ENCODE results near the gene STIM2.
A peak's percentile ranks its signal among the peaks of the same experiment; 100 is the strongest.
"Not testable (repeated sequence)": the region's sequence is repeated elsewhere in the genome, so short reads cannot be mapped to it uniquely, and the experiment has no call there.

Gene STIM2

GRCh38 chr4:26964512-26964911 is 103.9 kb downstream of the STIM2 start:
- H3K4me3 Mint-ChIP-seq, result no peak overlapping the region
- no peaks in the 10 kb centered on the region for H3K9me3 Mint-ChIP-seq
- H3K27me3 Mint-ChIP-seq, result no peaks in the 10 kb centered on the region
- ATAC-seq (no peak), DNase-seq (no peak)
- H3K27ac Mint-ChIP-seq, result peak overlapping the region in 1 of 2 donors; percentile 47
- peaks cover 63% of the 10 kb centered on the region for H3K4me1 Mint-ChIP-seq

DNA sequence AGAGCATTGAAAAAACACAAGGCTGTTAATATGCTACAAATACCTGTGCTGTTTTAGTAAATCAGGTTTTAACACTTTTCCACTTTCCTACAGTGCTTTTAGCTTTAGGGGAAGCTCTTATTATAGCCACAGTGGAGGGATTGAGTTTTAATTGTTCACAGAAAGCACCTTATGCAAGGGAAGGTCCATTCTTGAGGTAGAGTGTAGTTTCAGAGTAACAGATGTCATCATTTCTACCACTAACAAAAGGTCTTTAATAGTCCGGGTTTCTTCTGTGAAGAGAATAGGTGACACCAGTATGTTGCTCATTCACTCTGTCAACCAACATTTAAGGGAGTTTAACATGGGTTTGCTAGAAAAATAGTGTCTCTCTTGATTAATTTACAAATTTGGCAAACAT is 104.4 kb downstream of the STIM2 start:
- Mint-ChIP-seq H3K27me3 (no peaks in the 10 kb centered on the region), H3K27ac (no peak overlapping the region), H3K4me3 (no peak overlapping the region), H3K9me3 (no peaks in the 10 kb centered on the region), H3K4me1 (peaks cover 59% of the 10 kb centered on the region)
- peak; percentile 31 for ATAC-seq
- no peak for DNase-seq

GRCh38 chr4:26975464-26976181 is 115.0 kb downstream of the STIM2 start:
- H3K27me3 Mint-ChIP-seq, ATAC-seq, DNase-seq, H3K9me3 Mint-ChIP-seq, H3K27ac Mint-ChIP-seq: not testable (repeated sequence)
- Mint-ChIP-seq H3K4me3 (peak overlapping the region in 1 of 2 donors; percentile 7), H3K4me1 (peaks cover 71% of the 10 kb centered on the region)

GRCh38 chr4:26978387-26979053 is 117.9 kb downstream of the STIM2 start:
- ATAC-seq (no peak), DNase-seq (no peak)
- H3K27ac Mint-ChIP-seq, result no peak overlapping the region
- no peak overlapping the region for H3K4me3 Mint-ChIP-seq
- no peaks in the 10 kb centered on the region for H3K27me3 Mint-ChIP-seq
- peaks cover 54% of the 10 kb centered on the region for H3K4me1 Mint-ChIP-seq
- peaks cover 0 to 4% of the 10 kb centered on the region in 2 donors for H3K9me3 Mint-ChIP-seq

GRCh38 chr4:26984896-26985295 is 124.3 kb downstream of the STIM2 start:
- no peaks in the 10 kb centered on the region for H3K9me3 Mint-ChIP-seq
- ATAC-seq (no peak), DNase-seq (no peak)
- peaks cover 36% of the 10 kb centered on the region for H3K4me1 Mint-ChIP-seq
- H3K4me3 Mint-ChIP-seq, result no peak overlapping the region
- no peak overlapping the region for H3K27ac Mint-ChIP-seq
- no peaks in the 10 kb centered on the region for H3K27me3 Mint-ChIP-seq

DNA sequence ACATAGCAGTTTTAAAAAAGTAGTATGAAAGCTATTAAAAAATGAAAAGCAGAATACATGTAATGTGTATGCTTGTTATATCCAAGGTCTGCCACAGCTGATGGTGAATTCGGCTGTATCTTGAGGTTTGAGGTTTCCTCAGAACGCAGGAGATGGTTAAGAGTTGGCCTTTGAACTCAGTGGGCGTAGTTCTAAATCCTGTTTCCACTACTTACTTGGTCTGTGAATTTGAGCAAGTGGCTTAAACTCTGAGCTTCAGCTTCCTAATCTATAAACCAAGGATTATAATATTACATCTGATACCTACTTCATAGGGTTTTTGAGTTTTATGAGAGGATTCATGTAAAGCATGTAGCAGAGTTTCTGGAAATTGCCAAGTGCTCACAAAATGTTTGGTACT is 125.2 kb downstream of the STIM2 start:
- no peak overlapping the region for H3K27ac Mint-ChIP-seq
- peak; percentile 23 to 46 for DNase-seq
- peak; percentile 98 for ATAC-seq
- H3K4me1 Mint-ChIP-seq, result peaks cover 41% of the 10 kb centered on the region
- no peak overlapping the region for H3K4me3 Mint-ChIP-seq
- no peaks in the 10 kb centered on the region for H3K27me3 Mint-ChIP-seq
- peaks cover 0 to under 1% of the 10 kb centered on the region in 2 donors for H3K9me3 Mint-ChIP-seq

DNA sequence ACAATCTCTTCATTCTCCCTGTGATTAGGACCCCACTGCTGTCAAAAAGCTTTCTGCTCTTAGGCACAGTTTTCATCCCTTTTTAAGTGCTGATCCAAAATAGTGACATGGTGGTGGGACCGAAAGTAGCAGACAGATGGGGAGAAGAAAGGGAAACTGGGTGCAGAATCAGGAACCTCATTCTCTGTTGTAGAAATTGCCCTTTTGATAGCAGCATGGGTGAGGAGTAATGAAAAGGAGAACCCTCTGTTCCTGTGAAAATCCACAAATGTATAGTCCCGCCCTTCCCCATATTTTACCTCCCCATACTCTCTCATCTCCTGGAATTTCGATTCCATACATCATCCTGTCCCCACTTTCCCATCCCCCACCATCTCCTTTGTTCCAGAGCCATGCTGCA is 126.5 kb downstream of the STIM2 start:
- peaks cover 41% of the 10 kb centered on the region for H3K4me1 Mint-ChIP-seq

GRCh38 chr4:26991057-26991456 is 130.4 kb downstream of the STIM2 start:
- Mint-ChIP-seq H3K4me1 (peaks cover 23% of the 10 kb centered on the region), H3K27ac (no peak overlapping the region), H3K27me3 (no peaks in the 10 kb centered on the region), H3K9me3 (peaks cover 0 to 5% of the 10 kb centered on the region in 2 donors), H3K4me3 (no peak overlapping the region)
- no peak for DNase-seq
- ATAC-seq, result no peak

More for the DNA sequence above, 126.5 kb downstream of the STIM2 start:
- Mint-ChIP-seq H3K9me3 (peaks cover 0 to 5% of the 10 kb centered on the region in 2 donors), H3K27ac (peak overlapping the region; percentile 45 to 55), H3K4me3 (peak overlapping the region in 1 of 2 donors; percentile 15), H3K27me3 (no peaks in the 10 kb centered on the region)
- DNase-seq, result no peak
- ATAC-seq, result no peak

- peaks cover 7% of the 10 kb centered on the region for H3K4me1 Mint-ChIP-seq
- ATAC-seq, result peak; percentile 78
- H3K27me3 Mint-ChIP-seq, result no peaks in the 10 kb centered on the region
- no peak overlapping the region for H3K27ac Mint-ChIP-seq
- H3K4me3 Mint-ChIP-seq, result no peak overlapping the region
- H3K9me3 Mint-ChIP-seq, result peaks cover 0 to 5% of the 10 kb centered on the region in 2 donors
- DNase-seq, result no peak
Observed at GRCh38 chr4:26992657-26993361, 132.2 kb downstream of the STIM2 start.

DNA sequence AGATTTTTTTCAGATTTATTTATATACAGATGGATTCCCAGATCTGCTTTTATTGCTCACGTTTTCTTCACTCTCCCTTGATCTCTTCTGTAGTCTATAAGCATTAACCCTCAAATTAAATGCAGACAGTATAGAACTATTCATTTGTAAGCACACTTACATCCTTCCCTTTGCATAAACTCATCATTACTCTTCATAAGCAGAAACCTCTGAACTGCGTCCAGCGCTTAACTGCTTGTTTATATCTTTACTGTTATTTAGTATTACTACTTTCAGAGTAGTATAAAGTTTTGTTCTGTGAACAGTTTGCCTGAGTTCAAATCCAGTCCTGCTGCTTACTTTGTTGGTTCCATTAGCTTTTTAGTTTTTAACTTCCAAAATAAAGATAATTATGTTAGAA is 132.9 kb downstream of the STIM2 start:
- Mint-ChIP-seq H3K9me3 (peaks cover 0 to 5% of the 10 kb centered on the region in 2 donors), H3K27ac (no peak overlapping the region), H3K27me3 (no peaks in the 10 kb centered on the region), H3K4me3 (no peak overlapping the region), H3K4me1 (peaks cover 5% of the 10 kb centered on the region)
- ATAC-seq (no peak), DNase-seq (no peak)

DNA sequence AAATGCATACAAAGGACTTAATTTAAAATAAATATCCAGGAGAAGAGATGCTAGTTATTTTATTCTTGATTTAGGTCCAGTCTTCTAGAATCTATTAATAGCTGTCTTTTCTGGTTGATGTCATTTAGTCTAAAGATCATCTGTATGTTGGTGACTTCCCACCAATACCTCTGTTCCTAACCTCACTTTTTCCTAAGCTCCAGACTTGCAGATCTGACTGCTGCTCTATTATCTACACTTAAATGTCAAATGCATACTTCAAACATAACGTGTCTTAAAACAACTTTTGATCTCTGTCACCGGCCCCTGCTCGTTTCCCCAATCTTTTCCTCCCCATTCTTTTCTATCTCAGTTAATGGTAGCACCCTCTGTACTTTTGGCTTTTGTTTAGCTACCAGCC is 133.3 kb downstream of the STIM2 start:
- Mint-ChIP-seq H3K27ac (no peak overlapping the region), H3K4me1 (peaks cover 5% of the 10 kb centered on the region), H3K4me3 (no peak overlapping the region), H3K27me3 (no peaks in the 10 kb centered on the region), H3K9me3 (peaks cover 0 to 5% of the 10 kb centered on the region in 2 donors)
- no peak for DNase-seq
- ATAC-seq, result peak; percentile 59

DNA sequence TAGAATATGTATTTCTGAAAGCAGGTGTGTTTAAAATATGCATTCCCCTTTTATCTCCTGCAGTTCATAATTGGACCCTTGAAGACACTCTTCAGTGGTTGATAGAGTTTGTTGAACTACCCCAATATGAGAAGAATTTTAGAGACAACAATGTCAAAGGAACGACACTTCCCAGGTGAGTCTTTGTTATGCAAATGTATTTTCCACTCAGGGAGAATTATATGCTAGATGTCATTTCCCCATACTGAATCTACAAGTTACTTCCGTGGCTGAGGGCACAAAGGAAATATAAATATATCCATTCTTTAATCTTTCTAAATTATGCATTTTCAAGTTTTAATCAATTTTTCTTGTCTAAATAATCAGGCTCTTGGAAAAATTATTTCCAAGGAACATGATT is 134.7 kb downstream of the STIM2 start:
- DNase-seq, result no peak
- no peak for ATAC-seq
- H3K27me3 Mint-ChIP-seq, result no peaks in the 10 kb centered on the region
- H3K4me1 Mint-ChIP-seq, result peaks cover 4% of the 10 kb centered on the region
- H3K9me3 Mint-ChIP-seq, result peaks cover 0 to 5% of the 10 kb centered on the region in 2 donors
- peak overlapping the region in 1 of 2 donors; percentile 55 for H3K27ac Mint-ChIP-seq
- H3K4me3 Mint-ChIP-seq, result peak overlapping the region in 1 of 2 donors; percentile 40

- DNase-seq (no peak), ATAC-seq (no peak)
- H3K4me1 Mint-ChIP-seq, result peaks cover 4% of the 10 kb centered on the region
- H3K9me3 Mint-ChIP-seq, result no peaks in the 10 kb centered on the region
- H3K27me3 Mint-ChIP-seq, result no peaks in the 10 kb centered on the region
- peak overlapping the region in 1 of 2 donors; percentile 18 for H3K4me3 Mint-ChIP-seq
- peak overlapping the region in 1 of 2 donors; percentile 44 for H3K27ac Mint-ChIP-seq
Observed at GRCh38 chr4:26996745-26997144, 136.1 kb downstream of the STIM2 start.

GRCh38 chr4:26999689-27000088 is 139.0 kb downstream of the STIM2 start:
- no peak for DNase-seq
- H3K27ac Mint-ChIP-seq, result peak overlapping the region in 1 of 2 donors; percentile 37
- ATAC-seq, result no peak
- peaks cover 30% of the 10 kb centered on the region for H3K4me1 Mint-ChIP-seq
- H3K9me3 Mint-ChIP-seq, result no peaks in the 10 kb centered on the region
- H3K4me3 Mint-ChIP-seq, result no peak overlapping the region
- H3K27me3 Mint-ChIP-seq, result no peaks in the 10 kb centered on the region

GRCh38 chr4:27000122-27000521 is 139.5 kb downstream of the STIM2 start:
- Mint-ChIP-seq H3K27ac (no peak overlapping the region), H3K9me3 (no peaks in the 10 kb centered on the region), H3K4me1 (peaks cover 34% of the 10 kb centered on the region), H3K27me3 (no peaks in the 10 kb centered on the region), H3K4me3 (no peak overlapping the region)
- no peak for DNase-seq
- no peak for ATAC-seq

- Mint-ChIP-seq H3K4me3 (no peak overlapping the region), H3K27me3 (no peaks in the 10 kb centered on the region), H3K27ac (no peak overlapping the region), H3K9me3 (no peaks in the 10 kb centered on the region), H3K4me1 (peaks cover 35% of the 10 kb centered on the region)
- ATAC-seq, result peak; percentile 67
- no peak for DNase-seq
Observed at GRCh38 chr4:27000820-27001219, 140.2 kb downstream of the STIM2 start.
